Peyer's patch (tissue), 4 donors: ENCODE measurements around the gene TPM2. TPM values are rescaled to one million over a fixed set of nuclear protein-coding genes. Genes with fewer than 3 reads are reported as not detected.

Source experiments
- DNase-seq, 3 donors: peaks; one replicate each; pipeline ENCODE4 v3.0.0-alpha.2; 2017 to 2019
- H3K27ac ChIP-seq, 4 donors: fragments of 200-600 bp; sonication (generic); one replicate each; pipeline ENCODE4 v1.5.1; 2016 to 2019
- H3K27me3 ChIP-seq, 2 donors: fragments of 200-600 bp; sonication (generic); one replicate each; pipeline ENCODE4 v1.5.1; 2019
- H3K36me3 ChIP-seq, 3 donors: fragments of 200-600 bp; sonication (generic); one replicate each; pipeline ENCODE4 v1.5.1; 2016 to 2019
- H3K4me1 ChIP-seq, 4 donors: fragments of 200-600 bp; sonication (generic); one replicate each; pipeline ENCODE4 v1.5.1; 2016 to 2019
- H3K4me3 ChIP-seq, 4 donors: fragments of 200-600 bp; sonication (generic); 1 replicate in 3 of 4; 2 replicates in 1 of 4; pipeline ENCODE4 v1.5.1; 2016 to 2019; ENCODE audit warnings: mild to moderate bottlenecking in 1 of 4
- H3K9me3 ChIP-seq, 4 donors: fragments of 200-600 bp; sonication (generic); one replicate each; pipeline ENCODE4 v1.5.1; 2016 to 2019; ENCODE audit warnings: mild to moderate bottlenecking in 1 of 4
- CTCF ChIP-seq, 6 experiments: fragments of 450-650 bp in 4 of 6; fragments of 200-600 bp in 2 of 6; sonication (generic) in 1 of 6; IDR thresholded peaks; one replicate each; pipeline ENCODE4 v1.5.1; 2017 to 2019; ENCODE audit warnings: antibody characterized with exemption in 6 of 6, mild to moderate bottlenecking in 3 of 6, moderate library complexity in 1 of 6
- POLR2A ChIP-seq, 2 donors: fragments of 450-650 bp; IDR thresholded peaks; one replicate each; pipeline ENCODE4 v1.5.1; 2017; ENCODE audit warnings: antibody characterized with exemption in 2 of 2, mild to moderate bottlenecking in 2 of 2, moderate library complexity in 2 of 2
- total RNA-seq, 4 donors: library from RNA; depleted of rRNA; stranded (reverse); fragments of >200 nt; gene quantifications; one replicate each; pipeline ENCODE4 v1.1.0, GENCODE V29; 2016

Gene TPM2
- total RNA-seq, 4 donors from 2014 or later: 41.2 to 436 (median 122) TPM

GRCh38 chr9:35717132-35717870, 27.6 kb upstream of the TPM2 start:
- Histone ChIP-seq H3K9me3 (no peaks in the 10 kb centered on the region), H3K36me3 (peaks cover 8 to 100% (median 9%) of the 10 kb centered on the region in 3 donors), H3K4me1 (peaks cover 0 to 6% (median 0%) of the 10 kb centered on the region in 4 donors), H3K27ac (no peak overlapping the region), H3K4me3 (no peak overlapping the region), H3K27me3 (no peaks in the 10 kb centered on the region)
- no peak for DNase-seq
- TF ChIP-seq POLR2A (IDR thresholded peaks at IDR 0.05) (no peak), CTCF (IDR thresholded peaks at IDR 0.05) (no peak)

- no peak for DNase-seq
- Histone ChIP-seq H3K4me3 (no peak overlapping the region), H3K27ac (no peak overlapping the region), H3K9me3 (no peaks in the 10 kb centered on the region), H3K36me3 (peaks cover 8 to 100% (median 9%) of the 10 kb centered on the region in 3 donors), H3K27me3 (no peaks in the 10 kb centered on the region), H3K4me1 (peaks cover 0 to 6% (median 0%) of the 10 kb centered on the region in 4 donors)
- TF ChIP-seq POLR2A (IDR thresholded peaks at IDR 0.05): no peak
- no peak for TF ChIP-seq CTCF (IDR thresholded peaks at IDR 0.05)
Observed at GRCh38 chr9:35716230-35716629, 26.5 kb upstream of the TPM2 start.

GRCh38 chr9:35714579-35715252, 25.0 kb upstream of the TPM2 start:
- Histone ChIP-seq H3K27me3 (no peaks in the 10 kb centered on the region), H3K4me1 (peaks cover 0 to 6% (median 0%) of the 10 kb centered on the region in 4 donors), H3K27ac (no peak overlapping the region), H3K4me3 (no peak overlapping the region), H3K9me3 (no peaks in the 10 kb centered on the region), H3K36me3 (peaks cover 2 to 95% (median 8%) of the 10 kb centered on the region in 3 donors)
- no peak for DNase-seq
- TF ChIP-seq POLR2A (IDR thresholded peaks at IDR 0.05) (no peak), CTCF (IDR thresholded peaks at IDR 0.05) (no peak)

- Histone ChIP-seq H3K36me3 (peaks cover 0 to 93% (median 8%) of the 10 kb centered on the region in 3 donors), H3K27ac (no peak overlapping the region), H3K27me3 (no peaks in the 10 kb centered on the region), H3K9me3 (no peaks in the 10 kb centered on the region), H3K4me1 (peaks cover 0 to 6% (median 0%) of the 10 kb centered on the region in 4 donors), H3K4me3 (no peak overlapping the region)
- DNase-seq: no peak
- TF ChIP-seq POLR2A (IDR thresholded peaks at IDR 0.05) (no peak), CTCF (IDR thresholded peaks at IDR 0.05) (no peak)
Observed at GRCh38 chr9:35714123-35714522, 24.4 kb upstream of the TPM2 start.

GRCh38 chr9:35713578-35713977, 23.9 kb upstream of the TPM2 start:
- no peak for TF ChIP-seq POLR2A (IDR thresholded peaks at IDR 0.05)
- no peak for TF ChIP-seq CTCF (IDR thresholded peaks at IDR 0.05)
- Histone ChIP-seq H3K27ac (no peak overlapping the region), H3K27me3 (no peaks in the 10 kb centered on the region), H3K4me1 (peaks cover 0 to 1% (median 0%) of the 10 kb centered on the region in 4 donors), H3K4me3 (no peak overlapping the region), H3K9me3 (no peaks in the 10 kb centered on the region), H3K36me3 (peaks cover 0 to 93% (median 8%) of the 10 kb centered on the region in 3 donors)
- DNase-seq: no peak
